Spleen (tissue), 11 donors: ENCODE measurements around the gene PLA2G4E. TPM values are rescaled to one million over a fixed set of nuclear protein-coding genes. Genes with fewer than 3 reads are reported as not detected.

Experiments used
- DNase-seq: peaks from one replicate; pipeline ENCODE4 v3.0.0-alpha.2; 2020
- H3K27ac ChIP-seq, 8 donors: fragments of 200-600 bp; sonication (generic) in 7 of 8; 1 replicate in 4 of 8; 2 replicates in 4 of 8; pipeline versions ENCODE4 v1.5.0 to v1.8.0; 2016 to 2021; ENCODE audit warnings: inconsistent platforms in 4 of 8, mild to moderate bottlenecking in 4 of 8, moderate library complexity in 1 of 8
- H3K27me3 ChIP-seq, 7 donors: fragments of 200-600 bp; sonication (generic) in 6 of 7; replicated peaks in 1 of 7; 1 replicate in 4 of 7; 2 replicates in 3 of 7; pipeline versions ENCODE4 v1.5.0 to v1.8.0; 2016 to 2021; ENCODE audit warnings: inconsistent platforms in 3 of 7, mild to moderate bottlenecking in 1 of 7
- H3K36me3 ChIP-seq, 6 donors: fragments of 200-600 bp; sonication (generic) in 5 of 6; 1 replicate in 4 of 6; 2 replicates in 2 of 6; pipeline versions ENCODE4 v1.5.0 to v1.8.0; 2016 to 2021; ENCODE audit warnings: inconsistent platforms in 2 of 6
- H3K4me1 ChIP-seq, 6 donors: fragments of 200-600 bp; sonication (generic) in 5 of 6; 1 replicate in 3 of 6; 2 replicates in 3 of 6; pipeline versions ENCODE4 v1.5.0 to v1.8.0; 2016 to 2021; ENCODE audit warnings: inconsistent platforms in 3 of 6
- H3K4me3 ChIP-seq, 8 donors: fragments of 200-600 bp; sonication (generic) in 7 of 8; 1 replicate in 4 of 8; 2 replicates in 4 of 8; pipeline versions ENCODE4 v1.5.0 to v1.8.0; 2016 to 2021; ENCODE audit warnings: inconsistent platforms in 4 of 8, mild to moderate bottlenecking in 4 of 8, moderate library complexity in 2 of 8
- H3K9me3 ChIP-seq, 8 donors: fragments of 200-600 bp; sonication (generic) in 7 of 8; 1 replicate in 4 of 8; 2 replicates in 4 of 8; pipeline versions ENCODE4 v1.5.0 to v1.8.0; 2016 to 2021; ENCODE audit warnings: inconsistent platforms in 4 of 8
- POLR2A ChIP-seq, 3 donors: fragments of 450-650 bp; IDR thresholded peaks; one replicate each; pipeline ENCODE4 v1.5.1; 2017; ENCODE audit warnings: antibody characterized with exemption in 3 of 3, mild to moderate bottlenecking in 1 of 3
- POLR2AphosphoS5 ChIP-seq, 3 donors: sonication (generic); formaldehyde crosslinking; IDR thresholded peaks; one replicate each; pipeline ENCODE4 v1.5.1; 2017; ENCODE audit warnings: antibody characterized with exemption in 3 of 3
- WGBS, 5 donors: extraction: QIAGEN DNeasy Blood & Tissue Kit in 3 of 5; methylation state at CpG; one replicate each; pipeline versions ENCODE4 v1.1.5 to v1.1.7; 2013 to 2018; 5-methylcytosine and 5-hydroxymethylcytosine counted together
- intact Hi-C: fragments of 100-400 bp; cut with DNase I; formaldehyde crosslinking; loops from one replicate; pipeline ENCODE4 v1.15.0; 2023; ENCODE audit warnings: low total_unique reads
- polyA plus RNA-seq, 3 donors: library from polyadenylated mRNA; stranded (reverse); fragments of 200-250 nt; gene quantifications; one replicate each; pipeline ENCODE4 v1.2.1, GENCODE V29; 2013
- total RNA-seq, 7 donors: library from RNA; depleted of rRNA in 3 of 7; stranded (reverse); fragments of >200 nt in 3 of 7; fragmentation: NEBNext Ultra II Directional in 4 of 7; extraction: Animal tissue kit (Norgen Biotek cat#: 25700) in 4 of 7; gene quantifications; one replicate each; pipeline versions ENCODE4 v1.1.0 to v1.2.1, GENCODE V29; 2016 to 2021
- TF ChIP-seq, protein P1 (sequence below), 11 experiments: fragments of 200-600 bp in 7 of 11; fragments of 450-650 bp in 4 of 11; sonication (generic) in 4 of 11; IDR thresholded peaks in 8 of 11; conservative IDR thresholded peaks in 3 of 11; 1 replicate in 7 of 11; 2 replicates in 4 of 11; pipeline versions ENCODE4 v1.4.0 to v1.8.0; 2016 to 2021; ENCODE audit warnings: antibody characterized with exemption in 11 of 11, inconsistent platforms in 4 of 11, mild to moderate bottlenecking in 1 of 11
- donor health status: healthy with polysubstance abuse.
- donor health status: DM: no; HTN: no; CAD: no; lungs with moderate emphysema.
- donor health status: DM: no; HTN: no; CAD: no.
- donor health status: Bipolar disorder and iron deficiency.
- donor health status: healthy.
- donor health status: DM: no; HTN: no; CAD: no.
- donor health status: DM: yes; HTN: yes; CAD: no.

Gene PLA2G4E
- total and polyA plus RNA-seq, 10 donors, result not detected

GRCh38 chr15:41975669-41976068 lies 45.2 kb downstream of the PLA2G4E start:
- DNase-seq, result no peak
- Histone ChIP-seq H3K4me3 (no peak overlapping the region), H3K27me3 (peaks cover 0 to 7% (median 0%) of the 10 kb centered on the region in 7 donors), H3K4me1 (peaks cover 8 to 24% (median 15%) of the 10 kb centered on the region in 6 donors), H3K9me3 (no peaks in the 10 kb centered on the region), H3K27ac (no peak overlapping the region), H3K36me3 (no peaks in the 10 kb centered on the region)
- no peak for TF ChIP-seq POLR2A (IDR thresholded peaks at IDR 0.05)
- TF ChIP-seq POLR2AphosphoS5 (IDR thresholded peaks at IDR 0.05), result no peak
- TF ChIP-seq, protein P1, sequence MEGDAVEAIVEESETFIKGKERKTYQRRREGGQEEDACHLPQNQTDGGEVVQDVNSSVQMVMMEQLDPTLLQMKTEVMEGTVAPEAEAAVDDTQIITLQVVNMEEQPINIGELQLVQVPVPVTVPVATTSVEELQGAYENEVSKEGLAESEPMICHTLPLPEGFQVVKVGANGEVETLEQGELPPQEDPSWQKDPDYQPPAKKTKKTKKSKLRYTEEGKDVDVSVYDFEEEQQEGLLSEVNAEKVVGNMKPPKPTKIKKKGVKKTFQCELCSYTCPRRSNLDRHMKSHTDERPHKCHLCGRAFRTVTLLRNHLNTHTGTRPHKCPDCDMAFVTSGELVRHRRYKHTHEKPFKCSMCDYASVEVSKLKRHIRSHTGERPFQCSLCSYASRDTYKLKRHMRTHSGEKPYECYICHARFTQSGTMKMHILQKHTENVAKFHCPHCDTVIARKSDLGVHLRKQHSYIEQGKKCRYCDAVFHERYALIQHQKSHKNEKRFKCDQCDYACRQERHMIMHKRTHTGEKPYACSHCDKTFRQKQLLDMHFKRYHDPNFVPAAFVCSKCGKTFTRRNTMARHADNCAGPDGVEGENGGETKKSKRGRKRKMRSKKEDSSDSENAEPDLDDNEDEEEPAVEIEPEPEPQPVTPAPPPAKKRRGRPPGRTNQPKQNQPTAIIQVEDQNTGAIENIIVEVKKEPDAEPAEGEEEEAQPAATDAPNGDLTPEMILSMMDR (IDR thresholded peaks at IDR 0.05 in 8 of 11, conservative IDR thresholded peaks at IDR 0.05 in 3 of 11), result no peak
- intact Hi-C loops, result no loop called here
- 49 to 64% (median 57%) methylated on average over 2 of the region's 2 CpGs for WGBS, 5 donors

- TF ChIP-seq, protein P1 (IDR thresholded peaks at IDR 0.05 in 8 of 11, conservative IDR thresholded peaks at IDR 0.05 in 3 of 11), result no peak
- no peak for TF ChIP-seq POLR2A (IDR thresholded peaks at IDR 0.05)
- no peak for TF ChIP-seq POLR2AphosphoS5 (IDR thresholded peaks at IDR 0.05)
- Histone ChIP-seq H3K4me1 (peaks cover 24 to 40% (median 31%) of the 10 kb centered on the region in 6 donors), H3K9me3 (no peaks in the 10 kb centered on the region), H3K36me3 (no peaks in the 10 kb centered on the region), H3K27ac (no peak overlapping the region), H3K27me3 (peaks cover 0 to 7% (median 0%) of the 10 kb centered on the region in 7 donors), H3K4me3 (no peak overlapping the region)
- no peak for DNase-seq
- 79 to 90% (median 84%) methylated on average over 1 of the region's 1 CpG for WGBS, 5 donors
- intact Hi-C loops, result no loop called here
These were observed 46.8 kb downstream of the PLA2G4E start for GRCh38 chr15:41974041-41974440.

DNA sequence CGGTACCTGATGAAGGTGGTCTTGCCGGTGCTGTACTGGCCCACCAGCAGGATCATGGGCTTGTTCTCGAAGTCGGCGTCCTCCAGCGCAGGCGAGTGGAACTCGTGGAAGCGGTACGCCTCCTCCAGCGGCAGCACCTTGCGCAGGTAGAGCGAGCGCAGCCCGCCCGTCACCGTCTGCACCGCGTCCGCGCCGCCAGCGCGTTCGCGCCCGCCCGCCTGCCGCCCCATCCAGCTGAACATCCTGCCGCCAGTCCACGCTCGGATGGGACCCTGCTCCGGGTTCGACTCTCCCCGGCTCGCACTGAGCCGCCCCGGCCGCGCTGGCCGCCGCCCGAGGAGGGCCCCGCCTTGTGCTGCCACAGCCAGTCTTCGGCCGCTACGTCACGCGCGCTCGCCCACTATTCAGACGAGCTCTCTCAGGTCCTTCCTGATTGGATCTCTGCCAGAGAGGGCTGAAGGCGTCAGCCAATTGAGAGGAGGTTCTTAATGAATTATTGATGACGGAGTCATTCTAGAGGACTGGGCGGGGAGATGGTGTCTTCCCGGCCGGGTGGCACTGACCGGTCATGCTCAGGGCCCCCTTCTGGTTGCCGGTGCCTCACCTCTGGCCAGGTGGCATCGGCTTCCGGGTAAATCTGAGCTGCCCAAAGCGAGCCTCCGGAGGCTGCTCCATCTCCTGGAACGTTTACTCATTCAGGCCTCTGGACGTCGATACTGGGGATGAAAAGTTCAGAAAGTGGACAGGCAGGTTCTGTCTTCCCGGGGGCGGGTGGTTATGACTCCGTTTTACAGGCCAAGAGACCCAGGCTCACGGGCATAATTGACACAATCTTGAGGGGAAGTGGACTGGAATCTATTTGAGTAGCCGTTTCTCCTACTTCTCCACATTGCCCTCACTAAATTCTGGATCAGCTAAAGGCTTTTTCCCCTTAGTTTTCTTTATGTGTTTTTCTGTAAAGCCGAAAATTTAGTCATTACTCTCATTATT lies 48.3 kb downstream of the PLA2G4E start, which contains the start of gene EHD4:
EHD4 (minus strand) TSS at position 305 of the 990 bp plus-strand sequence; CDS start at position 242, 63 bp downstream.
- Histone ChIP-seq H3K4me1 (peaks cover 34 to 55% (median 46%) of the 10 kb centered on the region in 6 donors), H3K36me3 (no peaks in the 10 kb centered on the region), H3K4me3 (peak within 1 kb of the TSS; percentile 88 to 96 (median 92)), H3K27me3 (peaks cover 0 to 7% (median 0%) of the 10 kb centered on the region in 7 donors), H3K9me3 (no peaks in the 10 kb centered on the region), H3K27ac (peak within 1 kb of the TSS; percentile 82 to 96 (median 94))
- peak; percentile 99 for DNase-seq
- TF ChIP-seq POLR2AphosphoS5 (IDR thresholded peaks at IDR 0.05) (peak; percentile 94 to 96 (median 96)), POLR2A (IDR thresholded peaks at IDR 0.05) (peak in 2 of 3 donors; percentile 22 to 79)
- TF ChIP-seq, protein P1 (IDR thresholded peaks at IDR 0.05 in 8 of 11, conservative IDR thresholded peaks at IDR 0.05 in 3 of 11), result peak in 5 of 11 experiments; percentile 29 to 55 (median 39)
- WGBS, 5 donors, result 1 to 5% (median 2%) methylated on average over 14 to 72 of the region's 72 CpGs
- intact Hi-C loops, result no loop called here

GRCh38 chr15:41971895-41972252 lies 49.0 kb downstream of the PLA2G4E start:
- no peak for DNase-seq
- no peaks in the 10 kb centered on the region for H3K36me3 ChIP-seq
- intact Hi-C loops, result no loop called here
- WGBS, 5 donors, result 0 to 2% (median 1%) methylated on average over 12 to 46 of the region's 46 CpGs
- peak overlapping the region; percentile 82 to 96 (median 94) for H3K27ac ChIP-seq
- H3K9me3 ChIP-seq, result no peaks in the 10 kb centered on the region
- TF ChIP-seq, protein P1 (IDR thresholded peaks at IDR 0.05 in 8 of 11, conservative IDR thresholded peaks at IDR 0.05 in 3 of 11), result no peak
- TF ChIP-seq POLR2AphosphoS5 (IDR thresholded peaks at IDR 0.05) (no peak), POLR2A (IDR thresholded peaks at IDR 0.05) (no peak)
- H3K4me3 ChIP-seq, result peak overlapping the region; percentile 88 to 96 (median 92)
- H3K4me1 ChIP-seq, result peaks cover 39 to 62% (median 53%) of the 10 kb centered on the region in 6 donors
- H3K27me3 ChIP-seq, result peaks cover 0 to 6% (median 0%) of the 10 kb centered on the region in 7 donors
